ENCODE results near the gene MGST2.

The MGST2 gene

DNA sequence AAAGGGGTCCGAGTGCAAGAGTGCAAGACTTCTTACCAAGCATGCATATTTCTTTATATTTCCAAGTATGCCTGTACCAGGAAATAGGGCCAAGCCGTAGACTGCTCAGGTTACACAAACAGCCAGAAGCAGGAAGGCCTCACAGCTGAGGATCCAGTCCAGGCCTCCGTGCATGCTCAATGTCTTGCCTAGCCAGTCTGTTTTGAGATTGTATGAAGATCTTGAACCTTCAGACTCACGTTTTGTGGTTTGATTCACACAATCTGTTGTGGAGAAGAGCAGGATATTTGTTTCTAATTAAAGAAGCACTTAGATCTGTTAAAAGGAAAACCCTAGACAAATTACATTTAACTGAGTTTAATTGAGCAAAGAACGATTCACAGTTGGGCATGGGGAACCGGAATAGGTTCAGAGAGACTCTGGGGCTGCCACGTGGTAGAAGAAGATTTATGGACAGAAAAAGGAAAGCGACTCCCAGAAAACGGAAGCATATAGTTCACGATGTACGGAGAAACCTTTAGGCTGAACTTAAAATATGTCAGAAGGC is 1.2 kb downstream of the MGST2 start:
- H3K9ac ChIP-seq (ENCODE audit: low read length) = no peak overlapping the region
- H3K36me3 ChIP-seq (ENCODE audit: low read length) = no peaks in the 10 kb centered on the region
- H3K79me2 ChIP-seq (ENCODE audit: insufficient read depth, low read length) = no peaks in the 10 kb centered on the region
- no peak overlapping the region for H3K27ac ChIP-seq (ENCODE audit: low read depth, low read length)
- no peaks in the 10 kb centered on the region for H4K20me1 ChIP-seq (ENCODE audit: low read depth, low read length)
- no peaks in the 10 kb centered on the region for H3F3A ChIP-seq (ENCODE audit: insufficient read depth)
- H3K4me2 ChIP-seq (ENCODE audit: low read depth, low read length, poor library complexity, severe bottlenecking) = no peak overlapping the region
- no peaks in the 10 kb centered on the region for H3K9me2 ChIP-seq (replicated peaks; ENCODE audit: insufficient read depth, low read length)
- no peak for TF ChIP-seq EZH2phosphoT487 (conservative IDR thresholded peaks at IDR 0.05; ENCODE audit: low read length)
- TF ChIP-seq, protein P1, sequence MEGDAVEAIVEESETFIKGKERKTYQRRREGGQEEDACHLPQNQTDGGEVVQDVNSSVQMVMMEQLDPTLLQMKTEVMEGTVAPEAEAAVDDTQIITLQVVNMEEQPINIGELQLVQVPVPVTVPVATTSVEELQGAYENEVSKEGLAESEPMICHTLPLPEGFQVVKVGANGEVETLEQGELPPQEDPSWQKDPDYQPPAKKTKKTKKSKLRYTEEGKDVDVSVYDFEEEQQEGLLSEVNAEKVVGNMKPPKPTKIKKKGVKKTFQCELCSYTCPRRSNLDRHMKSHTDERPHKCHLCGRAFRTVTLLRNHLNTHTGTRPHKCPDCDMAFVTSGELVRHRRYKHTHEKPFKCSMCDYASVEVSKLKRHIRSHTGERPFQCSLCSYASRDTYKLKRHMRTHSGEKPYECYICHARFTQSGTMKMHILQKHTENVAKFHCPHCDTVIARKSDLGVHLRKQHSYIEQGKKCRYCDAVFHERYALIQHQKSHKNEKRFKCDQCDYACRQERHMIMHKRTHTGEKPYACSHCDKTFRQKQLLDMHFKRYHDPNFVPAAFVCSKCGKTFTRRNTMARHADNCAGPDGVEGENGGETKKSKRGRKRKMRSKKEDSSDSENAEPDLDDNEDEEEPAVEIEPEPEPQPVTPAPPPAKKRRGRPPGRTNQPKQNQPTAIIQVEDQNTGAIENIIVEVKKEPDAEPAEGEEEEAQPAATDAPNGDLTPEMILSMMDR (IDR thresholded peaks at IDR 0.05; ENCODE audit: insufficient read depth, low read length, poor library complexity, severe bottlenecking) = no peak
- H3K27me3 ChIP-seq (ENCODE audit: low read length) = no peaks in the 10 kb centered on the region
- no peak overlapping the region for H2AFZ ChIP-seq (ENCODE audit: low read depth, low read length, severe bottlenecking)
- no peak overlapping the region for H3K4me3 ChIP-seq (ENCODE audit: insufficient read depth, low read length, poor library complexity, severe bottlenecking)
- no peaks in the 10 kb centered on the region for H3K9me3 ChIP-seq (ENCODE audit: insufficient read depth, low read length)

DNA sequence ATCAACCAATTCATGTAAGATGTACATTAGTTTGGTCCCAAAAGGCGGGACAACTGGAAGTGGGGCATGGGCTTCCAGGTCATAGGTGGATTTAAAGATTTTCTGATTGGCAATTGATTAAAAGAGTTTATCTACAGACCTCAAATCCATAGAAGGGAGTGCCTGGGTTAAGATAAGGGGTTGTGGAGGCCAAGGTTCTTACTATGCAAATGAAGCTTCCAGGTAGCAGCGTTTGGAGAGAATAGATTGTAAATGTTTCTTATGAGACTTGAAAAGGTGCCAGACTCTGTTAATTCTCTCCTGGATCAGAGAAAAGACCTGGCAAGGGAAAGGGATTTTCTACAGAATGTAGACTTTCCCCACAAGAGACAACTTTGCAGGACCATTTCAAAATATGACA is 2.4 kb downstream of the MGST2 start:
- no peaks in the 10 kb centered on the region for H3K9me3 ChIP-seq (ENCODE audit: insufficient read depth, low read length)
- no peaks in the 10 kb centered on the region for H3K36me3 ChIP-seq (ENCODE audit: low read length)
- no peak overlapping the region for H3K4me2 ChIP-seq (ENCODE audit: low read depth, low read length, poor library complexity, severe bottlenecking)
- H3K9ac ChIP-seq (ENCODE audit: low read length) = no peak overlapping the region
- H4K20me1 ChIP-seq (ENCODE audit: low read depth, low read length) = no peaks in the 10 kb centered on the region
- TF ChIP-seq, protein P1 (IDR thresholded peaks at IDR 0.05; ENCODE audit: insufficient read depth, low read length, poor library complexity, severe bottlenecking) = no peak
- TF ChIP-seq EZH2phosphoT487 (conservative IDR thresholded peaks at IDR 0.05; ENCODE audit: low read length) = no peak
- H2AFZ ChIP-seq (ENCODE audit: low read depth, low read length, severe bottlenecking) = no peak overlapping the region
- no peaks in the 10 kb centered on the region for H3K27me3 ChIP-seq (ENCODE audit: low read length)
- no peaks in the 10 kb centered on the region for H3K79me2 ChIP-seq (ENCODE audit: insufficient read depth, low read length)
- no peaks in the 10 kb centered on the region for H3K9me2 ChIP-seq (replicated peaks; ENCODE audit: insufficient read depth, low read length)
- H3K4me3 ChIP-seq (ENCODE audit: insufficient read depth, low read length, poor library complexity, severe bottlenecking) = no peak overlapping the region
- no peak overlapping the region for H3K27ac ChIP-seq (ENCODE audit: low read depth, low read length)
- H3F3A ChIP-seq (ENCODE audit: insufficient read depth) = no peaks in the 10 kb centered on the region

DNA sequence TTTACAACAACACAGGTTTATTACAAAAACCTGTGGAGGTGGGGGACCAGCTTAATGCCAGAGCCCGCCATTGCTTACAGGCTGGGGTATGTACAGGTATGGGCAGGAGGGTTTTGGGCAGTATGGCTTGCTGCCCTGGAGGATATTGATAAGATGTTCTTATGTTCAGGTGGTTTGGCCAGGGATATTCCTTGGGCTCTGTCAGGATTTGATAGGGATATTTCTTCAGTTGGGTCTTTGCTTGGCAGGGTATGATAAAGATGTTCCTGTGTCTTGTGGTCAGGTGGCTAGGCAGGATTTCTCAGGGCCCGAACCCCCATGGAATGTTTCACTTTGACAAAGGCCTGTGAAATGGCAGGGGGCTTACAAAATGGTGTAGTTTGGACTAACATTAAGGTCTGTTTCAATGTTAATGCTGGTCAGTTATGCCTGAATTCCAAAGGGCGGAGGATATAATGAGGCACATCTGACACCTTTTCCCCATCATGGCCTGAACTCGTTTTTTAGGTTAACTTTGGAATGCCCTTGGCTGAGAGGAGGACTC is 3.1 kb downstream of the MGST2 start:
- Histone ChIP-seq H3K4me2 (ENCODE audit: low read depth, low read length, poor library complexity, severe bottlenecking) (no peak overlapping the region), H3K4me3 (ENCODE audit: insufficient read depth, low read length, poor library complexity, severe bottlenecking) (no peak overlapping the region), H3K9me2 (replicated peaks; ENCODE audit: insufficient read depth, low read length) (no peaks in the 10 kb centered on the region), H3F3A (ENCODE audit: insufficient read depth) (no peaks in the 10 kb centered on the region), H3K79me2 (ENCODE audit: insufficient read depth, low read length) (no peaks in the 10 kb centered on the region), H4K20me1 (ENCODE audit: low read depth, low read length) (no peaks in the 10 kb centered on the region), H2AFZ (ENCODE audit: low read depth, low read length, severe bottlenecking) (no peak overlapping the region), H3K9ac (ENCODE audit: low read length) (no peak overlapping the region), H3K27me3 (ENCODE audit: low read length) (no peaks in the 10 kb centered on the region), H3K9me3 (ENCODE audit: insufficient read depth, low read length) (no peaks in the 10 kb centered on the region), H3K27ac (ENCODE audit: low read depth, low read length) (no peak overlapping the region), H3K36me3 (ENCODE audit: low read length) (no peaks in the 10 kb centered on the region)
- TF ChIP-seq, protein P1 (IDR thresholded peaks at IDR 0.05; ENCODE audit: insufficient read depth, low read length, poor library complexity, severe bottlenecking) = no peak
- no peak for TF ChIP-seq EZH2phosphoT487 (conservative IDR thresholded peaks at IDR 0.05; ENCODE audit: low read length)

Data from SU-DHL-6 (cell line).